MM.1S (cell line): ENCODE data around the gene GPI.

ENCODE experiments used
- DNase-seq: peaks from one replicate; pipeline ENCODE4 v3.0.0-alpha.2; 2015
- H2AFZ ChIP-seq: fragments of 300-600 bp; sonication (generic); 2 replicates; pipeline ENCODE4 v1.6.0; 2016; ENCODE audit warnings: antibody characterized with exemption, low read length
- H3F3A ChIP-seq: fragments of 300-600 bp; sonication (generic); 2 replicates; pipeline ENCODE4 v1.6.1; 2016; ENCODE audit warnings: mild to moderate bottlenecking, antibody characterized with exemption, low read length, moderate library complexity, mixed read lengths; ENCODE audit not compliant: insufficient read depth
- H3K27ac ChIP-seq: fragments of 300-600 bp; sonication (generic); 2 replicates; pipeline ENCODE4 v1.5.1; 2016; ENCODE audit warnings: mild to moderate bottlenecking, low read length
- H3K27me3 ChIP-seq: fragments of 300-600 bp; sonication (generic); replicated peaks from 2 replicates; pipeline ENCODE4 v1.6.0; 2016; ENCODE audit warnings: low read length; ENCODE audit not compliant: insufficient read depth
- H3K36me3 ChIP-seq: fragments of 300-600 bp; sonication (generic); replicated peaks from 2 replicates; pipeline ENCODE4 v1.6.1; 2016; ENCODE audit warnings: mild to moderate bottlenecking, low read length, mixed read lengths; ENCODE audit not compliant: insufficient read depth
- H3K4me1 ChIP-seq: fragments of 300-600 bp; sonication (generic); 2 replicates; pipeline ENCODE4 v1.6.1; 2016; ENCODE audit warnings: low read length, mixed read lengths
- H3K4me2 ChIP-seq: fragments of 300-600 bp; sonication (generic); 2 replicates; pipeline ENCODE4 v1.6.0; 2016; ENCODE audit warnings: low read depth, low read length
- H3K4me3 ChIP-seq: fragments of 300-600 bp; sonication (generic); 2 replicates; pipeline ENCODE4 v1.5.1; 2016; ENCODE audit warnings: low read length, mixed read lengths
- H3K79me2 ChIP-seq: fragments of 300-600 bp; sonication (generic); 2 replicates; pipeline ENCODE4 v1.6.1; 2016; ENCODE audit warnings: mixed run types, low read length, mixed read lengths
- H3K9ac ChIP-seq: fragments of 300-600 bp; sonication (generic); 2 replicates; pipeline ENCODE4 v1.6.1; 2016; ENCODE audit warnings: low read length, mixed read lengths
- H3K9me2 ChIP-seq: fragments of 300-600 bp; sonication (generic); replicated peaks from 2 replicates; pipeline ENCODE4 v1.6.1; 2016; ENCODE audit warnings: mild to moderate bottlenecking, low read length, mixed read lengths; ENCODE audit not compliant: insufficient read depth
- H3K9me3 ChIP-seq: fragments of 300-600 bp; sonication (generic); replicated peaks from 2 replicates; pipeline ENCODE4 v1.6.1; 2016; ENCODE audit warnings: mild to moderate bottlenecking, low read length, mixed read lengths; ENCODE audit not compliant: insufficient read depth
- H4K20me1 ChIP-seq: fragments of 300-600 bp; sonication (generic); 2 replicates; pipeline ENCODE4 v1.6.1; 2016; ENCODE audit warnings: mild to moderate bottlenecking, low read length, moderate library complexity, mixed read lengths; ENCODE audit not compliant: insufficient read depth
- CTCF ChIP-seq: fragments of 300-600 bp; sonication (generic); IDR thresholded peaks from 2 replicates; pipeline ENCODE4 v1.5.1; 2016; ENCODE audit warnings: antibody characterized with exemption, low read length, mixed read lengths
- EZH2 ChIP-seq: fragments of 300-600 bp; sonication (generic); optimal IDR thresholded peaks from 2 replicates; pipeline ENCODE3; 2017; ENCODE audit warnings: low read depth, mild to moderate bottlenecking, antibody characterized with exemption, low read length, mixed read lengths
- EZH2phosphoT487 ChIP-seq: fragments of 300-600 bp; sonication (generic); IDR thresholded peaks from 2 replicates; pipeline ENCODE4 v1.6.1; 2018; ENCODE audit warnings: antibody characterized with exemption, low read length

Gene GPI

GRCh38 chr19:34436716-34437115, 71.7 kb downstream of the GPI start:
- no peak for TF ChIP-seq EZH2
- no peak for TF ChIP-seq CTCF
- no peak for TF ChIP-seq EZH2phosphoT487
- no peak overlapping the region for H3K27ac ChIP-seq
- H3K36me3 ChIP-seq, result peaks cover 29% of the 10 kb centered on the region
- no peaks in the 10 kb centered on the region for H3K27me3 ChIP-seq
- H4K20me1 ChIP-seq, result peaks cover 18% of the 10 kb centered on the region
- DNase-seq, result no peak
- H3F3A ChIP-seq, result no peaks in the 10 kb centered on the region
- no peak overlapping the region for H2AFZ ChIP-seq
- no peak overlapping the region for H3K9ac ChIP-seq
- H3K4me3 ChIP-seq, result no peak overlapping the region
- no peak overlapping the region for H3K4me2 ChIP-seq
- no peaks in the 10 kb centered on the region for H3K9me3 ChIP-seq
- no peaks in the 10 kb centered on the region for H3K4me1 ChIP-seq
- H3K9me2 ChIP-seq, result no peaks in the 10 kb centered on the region
- peaks cover 94% of the 10 kb centered on the region for H3K79me2 ChIP-seq

GRCh38 chr19:34448191-34448590, 83.2 kb downstream of the GPI start:
- no peak overlapping the region for H3K4me3 ChIP-seq
- no peak overlapping the region for H2AFZ ChIP-seq
- H3K9ac ChIP-seq, result no peak overlapping the region
- no peaks in the 10 kb centered on the region for H3K9me2 ChIP-seq
- TF ChIP-seq EZH2 (no peak), CTCF (no peak), EZH2phosphoT487 (no peak)
- H3K4me1 ChIP-seq, result no peaks in the 10 kb centered on the region
- H3K27ac ChIP-seq, result no peak overlapping the region
- no peaks in the 10 kb centered on the region for H3K9me3 ChIP-seq
- no peaks in the 10 kb centered on the region for H4K20me1 ChIP-seq
- peaks cover 37% of the 10 kb centered on the region for H3K79me2 ChIP-seq
- H3K27me3 ChIP-seq, result no peaks in the 10 kb centered on the region
- DNase-seq, result no peak
- H3K4me2 ChIP-seq, result no peak overlapping the region
- no peaks in the 10 kb centered on the region; the same call in 1 of the 2 replicates for H3F3A ChIP-seq
- peaks cover 13% of the 10 kb centered on the region; the same call in 1 of the 2 replicates for H3K36me3 ChIP-seq
